ENCODE measurements around the gene SETD7.

The SETD7 gene

GRCh38 chr4:139603576-139604410 lies 47.8 kb upstream of the SETD7 start:
- ATAC-seq: peak; percentile 84
- TF ChIP-seq ARNTL (CRISPR knock-in tag; IDR thresholded peaks at IDR 0.05; ENCODE audit: borderline replicate concordance, low read depth): no peak

- ATAC-seq: no peak
- TF ChIP-seq OSR1 (CRISPR knock-in tag; IDR thresholded peaks at IDR 0.05) (no peak), ZNF8 (CRISPR knock-in tag; IDR thresholded peaks at IDR 0.05) (no peak), CSDC2 (CRISPR knock-in tag; IDR thresholded peaks at IDR 0.05) (no peak), POU6F1 (CRISPR knock-in tag; IDR thresholded peaks at IDR 0.05; ENCODE audit: borderline replicate concordance, low read depth) (no peak), CSRNP3 (CRISPR knock-in tag; IDR thresholded peaks at IDR 0.05) (no peak), ZNF565 (CRISPR knock-in tag; conservative IDR thresholded peaks at IDR 0.05; ENCODE audit: low read depth) (no peak)
These were observed 46.8 kb upstream of the SETD7 start for GRCh38 chr4:139602776-139603360.

GRCh38 chr4:139600662-139601061 lies 44.6 kb upstream of the SETD7 start:
- TF ChIP-seq ZNF8 (CRISPR knock-in tag; IDR thresholded peaks at IDR 0.05) (no peak), ZFP3 (CRISPR knock-in tag; IDR thresholded peaks at IDR 0.05) (no peak), BACH2 (CRISPR knock-in tag; IDR thresholded peaks at IDR 0.05; ENCODE audit: borderline replicate concordance) (no peak), CSRNP3 (CRISPR knock-in tag; IDR thresholded peaks at IDR 0.05) (no peak), CREB5 (CRISPR knock-in tag; IDR thresholded peaks at IDR 0.05; ENCODE audit: low read depth) (no peak), TOX (CRISPR knock-in tag; IDR thresholded peaks at IDR 0.05; ENCODE audit: borderline replicate concordance) (no peak), ZC3H10 (CRISPR knock-in tag; IDR thresholded peaks at IDR 0.05) (no peak), TCF4 (CRISPR knock-in tag; IDR thresholded peaks at IDR 0.05; ENCODE audit: borderline replicate concordance) (no peak), ESRRG (CRISPR knock-in tag; IDR thresholded peaks at IDR 0.05) (no peak), TSHZ2 (CRISPR knock-in tag; IDR thresholded peaks at IDR 0.05) (no peak), CSDC2 (CRISPR knock-in tag; IDR thresholded peaks at IDR 0.05) (no peak), ARNTL (CRISPR knock-in tag; IDR thresholded peaks at IDR 0.05; ENCODE audit: borderline replicate concordance, low read depth) (no peak), PPARA (CRISPR knock-in tag; IDR thresholded peaks at IDR 0.05; ENCODE audit: borderline replicate concordance) (no peak), ZNF565 (CRISPR knock-in tag; conservative IDR thresholded peaks at IDR 0.05; ENCODE audit: low read depth) (no peak), ZFP30 (CRISPR knock-in tag; IDR thresholded peaks at IDR 0.05) (no peak), ZNF70 (CRISPR knock-in tag; IDR thresholded peaks at IDR 0.05) (no peak)
- ATAC-seq: no peak
